HCT116 (cell line): Measurements from ENCODE around the gene NBAS. TPM values are rescaled to one million over a fixed set of nuclear protein-coding genes. Genes with fewer than 3 reads are reported as not detected.

Source experiments
- ATAC-seq: fragments of 200-7000 bp; cut with Tn5 transposase; 2 replicates; pipeline ENCODE4 v1.9.1; 2020; ENCODE audit warnings: mild to moderate bottlenecking, moderate library complexity
- BruUV-seq: library from RNA; stranded (reverse); fragments of 400-500 nt; replicated peaks from 2 replicates; lab custom pipeline; 2021; lab: Mats Ljungman, UMichigan
- CTCF ChIA-PET: fragments of 300-600 bp; sonication (Branson Sonifier 250); formaldehyde crosslinking; loops from one replicate; lab custom pipeline; 2021; ENCODE audit warnings: antibody characterized with exemption; lab: Charles Lee
- POLR2A ChIA-PET: fragments of 300-600, 350-600 bp; sonication (Branson Sonifier 250); formaldehyde crosslinking; loops from one replicate; lab custom pipeline; 2021; ENCODE audit warnings: antibody characterized with exemption; lab: Charles Lee
- RAD21 ChIA-PET, 2 experiments: fragments of 300-600 bp; sonication (Branson Sonifier 250); formaldehyde crosslinking; loops; one replicate each; lab custom pipeline; 2023; ENCODE audit warnings: low total read pairs in 2 of 2; ENCODE audit not compliant: uncharacterized antibody in 2 of 2, unreplicated experiment in 2 of 2, low non-redundant PET in 1 of 2; lab: Charles Lee
- DNase-seq: peaks from one replicate; pipeline ENCODE4 v3.0.0-alpha.2; 2010; ENCODE audit warnings: low read depth, low spot score
- H2AFZ ChIP-seq: fragments of 200-600 bp; shearing (Covaris generic), sonication (generic); 2 replicates; pipeline ENCODE4 v1.6.1; 2017; ENCODE audit warnings: low read depth, mixed run types, mixed read lengths, antibody characterized with exemption, low read length; ENCODE audit not compliant: poor library complexity, severe bottlenecking
- H3K27ac ChIP-seq: 2 replicates; pipeline ENCODE4 v1.5.1; 2012; ENCODE audit warnings: low read depth, low read length
- H3K27me3 ChIP-seq: fragments of 200-600 bp; sonication (generic); 2 replicates; pipeline ENCODE4 v1.6.1; 2016; ENCODE audit warnings: mixed run types, low read length, mixed read lengths; ENCODE audit not compliant: insufficient read depth
- H3K36me3 ChIP-seq, 2 experiments: fragments of 200-500 bp in 1 of 2; fragments of 200-600 bp in 1 of 2; sonication (Bioruptor generic) in 1 of 2; sonication (generic) in 1 of 2; 2 replicates each; pipeline versions ENCODE4 v1.5.1 to v1.6.1; 2014 to 2016; ENCODE audit warnings: low read length in 2 of 2, inconsistent platforms in 1 of 2, mixed read lengths in 1 of 2, mixed run types in 1 of 2; ENCODE audit not compliant: insufficient read depth in 2 of 2, control insufficient read depth in 1 of 2
- H3K4me1 ChIP-seq, 2 experiments: fragments of 200-600 bp in 1 of 2; sonication (generic) in 1 of 2; 2 replicates each; pipeline versions ENCODE4 v1.5.1 to v1.6.1; 2012 to 2017; ENCODE audit warnings: low read length in 2 of 2, inconsistent platforms in 1 of 2, mild to moderate bottlenecking in 1 of 2, mixed read lengths in 1 of 2, mixed run types in 1 of 2, moderate library complexity in 1 of 2; ENCODE audit not compliant: insufficient read depth in 2 of 2, control insufficient read depth in 1 of 2
- H3K4me2 ChIP-seq: fragments of 200-600 bp; sonication (generic); 2 replicates; pipeline ENCODE4 v1.6.1; 2017; ENCODE audit warnings: mixed run types, low read length, mixed read lengths
- H3K4me3 ChIP-seq, 2 experiments: fragments of 200-600 bp in 1 of 2; sonication (generic) in 1 of 2; replicated peaks in 1 of 2; 2 replicates each; pipeline ENCODE4 v1.5.1; 2011 to 2016; ENCODE audit warnings: low read length in 2 of 2, control low read depth in 1 of 2, low read depth in 1 of 2, mild to moderate bottlenecking in 1 of 2, mixed read lengths in 1 of 2, mixed run types in 1 of 2
- H3K79me2 ChIP-seq: fragments of 200-600 bp; sonication (generic); 2 replicates; pipeline ENCODE4 v1.6.1; 2017; ENCODE audit warnings: mild to moderate bottlenecking, mixed run types, low read length, moderate library complexity, mixed read lengths; ENCODE audit not compliant: insufficient read depth
- H3K9ac ChIP-seq: fragments of 200-600 bp; sonication (generic); 2 replicates; pipeline ENCODE4 v1.6.1; 2016; ENCODE audit warnings: low read length, mixed read lengths
- H3K9me2 ChIP-seq: fragments of 200-600 bp; sonication (generic), shearing (Covaris generic); 2 replicates; pipeline ENCODE4 v1.6.1; 2017; ENCODE audit warnings: mixed run types, mild to moderate bottlenecking, moderate library complexity; ENCODE audit not compliant: insufficient read depth
- H3K9me3 ChIP-seq, 2 experiments: fragments of 200-500 bp in 1 of 2; fragments of 200-600 bp in 1 of 2; sonication (Bioruptor generic) in 1 of 2; sonication (generic) in 1 of 2; 2 replicates each; pipeline ENCODE4 v1.6.1; 2014 to 2017; ENCODE audit warnings: low read length in 2 of 2, mixed read lengths in 2 of 2, inconsistent platforms in 1 of 2, low read depth in 1 of 2, mild to moderate bottlenecking in 1 of 2, mixed run types in 1 of 2, moderate library complexity in 1 of 2; ENCODE audit not compliant: control insufficient read depth in 1 of 2, insufficient read depth in 1 of 2
- H4K20me1 ChIP-seq: fragments of 200-600 bp; sonication (generic), shearing (Covaris generic); 2 replicates; pipeline ENCODE4 v1.6.1; 2017; ENCODE audit warnings: mixed run types, mild to moderate bottlenecking, moderate library complexity; ENCODE audit not compliant: insufficient read depth
- EZH2 ChIP-seq: fragments of 200-600 bp; sonication (generic); IDR thresholded peaks from 2 replicates; pipeline ENCODE4 v1.6.1; 2017; ENCODE audit warnings: antibody characterized with exemption, mixed run types
- MAX ChIP-seq: IDR thresholded peaks from 2 replicates; pipeline ENCODE4 v1.6.1; 2012
- POLR2A ChIP-seq: IDR thresholded peaks from 2 replicates; pipeline ENCODE4 v1.7.0; 2011; ENCODE audit warnings: borderline replicate concordance; ENCODE audit not compliant: insufficient read depth, insufficient read length; ENCODE audit errors: extremely low read depth
- SIN3A ChIP-seq: IDR thresholded peaks from 2 replicates; pipeline ENCODE4 v1.6.1; 2012; ENCODE audit warnings: low read depth
- intact Hi-C: fragments of 100-400 bp; cut with micrococcal nuclease; formaldehyde crosslinking; loops from 2 replicates; pipeline ENCODE4 v1.10.0; 2022
- total RNA-seq: library from RNA; stranded (reverse); gene quantifications from one replicate; pipeline ENCODE4 v1.2.1, GENCODE V29; 2021; ENCODE audit not compliant: unreplicated experiment
- TF ChIP-seq, protein P1 (sequence below): IDR thresholded peaks from 2 replicates; pipeline ENCODE4 v1.6.1; 2012; ENCODE audit warnings: low read depth
- TF ChIP-seq, protein P2 (sequence below): IDR thresholded peaks from 2 replicates; pipeline ENCODE4 v1.6.1; 2012

The NBAS gene
- total RNA-seq, 1 experiment from 2014 or later: 32.8 TPM

DNA sequence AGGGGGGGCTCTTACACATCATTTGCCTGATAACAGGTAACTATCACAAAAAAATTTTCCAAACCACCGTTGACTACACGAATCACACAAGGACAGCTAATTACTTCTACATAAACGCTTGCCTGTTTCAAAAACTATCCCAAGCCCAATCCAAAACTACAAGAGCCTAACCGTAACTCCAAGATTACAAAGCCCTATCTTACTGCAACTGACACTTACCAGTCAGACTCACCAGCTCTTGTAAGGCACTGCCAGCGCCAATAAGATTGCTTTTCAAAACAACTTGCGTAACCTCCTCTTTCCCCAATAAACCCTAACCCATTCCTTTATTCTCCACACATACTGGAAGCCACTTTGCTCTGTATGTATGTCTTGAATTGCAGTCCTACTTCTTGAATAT, 148.4 kb downstream of the NBAS start:
- RAD21 ChIA-PET: no interaction called here
- no TSS peak for BruUV-seq
- H3K4me1 ChIP-seq: no peaks in the 10 kb centered on the region
- no peak overlapping the region for H3K4me2 ChIP-seq
- H3K36me3 ChIP-seq: no peaks in the 10 kb centered on the region
- no peak overlapping the region for H2AFZ ChIP-seq
- no peaks in the 10 kb centered on the region for H3K27me3 ChIP-seq
- no peak for DNase-seq
- no peak overlapping the region for H3K4me3 ChIP-seq
- no peaks in the 10 kb centered on the region for H3K9me2 ChIP-seq
- ATAC-seq: no peak
- H3K9me3 ChIP-seq: no peaks in the 10 kb centered on the region
- intact Hi-C loops: no loop called here
- no peak overlapping the region for H3K9ac ChIP-seq
- no peak for TF ChIP-seq POLR2A
- POLR2A ChIA-PET: no interaction called here
- H4K20me1 ChIP-seq: no peaks in the 10 kb centered on the region
- CTCF ChIA-PET: no interaction called here
- H3K79me2 ChIP-seq: no peaks in the 10 kb centered on the region
- no peak overlapping the region for H3K27ac ChIP-seq

DNA sequence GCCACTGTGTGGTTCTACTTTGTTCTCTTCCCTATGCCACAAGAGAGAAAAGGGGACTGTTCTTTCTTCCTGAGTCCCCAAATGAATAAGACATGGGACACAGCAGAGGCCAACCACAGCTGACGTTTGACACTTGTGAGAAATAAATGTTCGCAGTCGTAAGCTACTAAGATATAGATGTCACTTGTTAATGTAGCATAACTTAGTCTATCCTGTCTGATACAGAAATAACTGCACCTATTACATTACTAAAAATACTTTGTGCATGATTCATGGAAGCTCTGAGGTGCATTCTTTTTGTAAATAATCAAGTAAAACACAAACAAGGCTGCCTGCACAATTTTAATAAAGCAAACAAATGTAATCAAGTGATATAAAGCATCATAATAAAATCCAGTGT, 148.8 kb downstream of the NBAS start:
- CTCF ChIA-PET: no interaction called here
- BruUV-seq: no TSS peak

More for the DNA sequence above, 148.8 kb downstream of the NBAS start:
- Histone ChIP-seq H2AFZ (no peak overlapping the region), H3K36me3 (no peaks in the 10 kb centered on the region), H3K79me2 (no peaks in the 10 kb centered on the region), H3K9me2 (no peaks in the 10 kb centered on the region), H3K4me3 (no peak overlapping the region), H3K4me1 (no peaks in the 10 kb centered on the region), H4K20me1 (no peaks in the 10 kb centered on the region), H3K27me3 (no peaks in the 10 kb centered on the region), H3K9me3 (no peaks in the 10 kb centered on the region), H3K4me2 (no peak overlapping the region), H3K9ac (no peak overlapping the region), H3K27ac (no peak overlapping the region)
- TF ChIP-seq EZH2 (no peak), MAX (no peak), SIN3A (no peak)
- TF ChIP-seq, protein P1, sequence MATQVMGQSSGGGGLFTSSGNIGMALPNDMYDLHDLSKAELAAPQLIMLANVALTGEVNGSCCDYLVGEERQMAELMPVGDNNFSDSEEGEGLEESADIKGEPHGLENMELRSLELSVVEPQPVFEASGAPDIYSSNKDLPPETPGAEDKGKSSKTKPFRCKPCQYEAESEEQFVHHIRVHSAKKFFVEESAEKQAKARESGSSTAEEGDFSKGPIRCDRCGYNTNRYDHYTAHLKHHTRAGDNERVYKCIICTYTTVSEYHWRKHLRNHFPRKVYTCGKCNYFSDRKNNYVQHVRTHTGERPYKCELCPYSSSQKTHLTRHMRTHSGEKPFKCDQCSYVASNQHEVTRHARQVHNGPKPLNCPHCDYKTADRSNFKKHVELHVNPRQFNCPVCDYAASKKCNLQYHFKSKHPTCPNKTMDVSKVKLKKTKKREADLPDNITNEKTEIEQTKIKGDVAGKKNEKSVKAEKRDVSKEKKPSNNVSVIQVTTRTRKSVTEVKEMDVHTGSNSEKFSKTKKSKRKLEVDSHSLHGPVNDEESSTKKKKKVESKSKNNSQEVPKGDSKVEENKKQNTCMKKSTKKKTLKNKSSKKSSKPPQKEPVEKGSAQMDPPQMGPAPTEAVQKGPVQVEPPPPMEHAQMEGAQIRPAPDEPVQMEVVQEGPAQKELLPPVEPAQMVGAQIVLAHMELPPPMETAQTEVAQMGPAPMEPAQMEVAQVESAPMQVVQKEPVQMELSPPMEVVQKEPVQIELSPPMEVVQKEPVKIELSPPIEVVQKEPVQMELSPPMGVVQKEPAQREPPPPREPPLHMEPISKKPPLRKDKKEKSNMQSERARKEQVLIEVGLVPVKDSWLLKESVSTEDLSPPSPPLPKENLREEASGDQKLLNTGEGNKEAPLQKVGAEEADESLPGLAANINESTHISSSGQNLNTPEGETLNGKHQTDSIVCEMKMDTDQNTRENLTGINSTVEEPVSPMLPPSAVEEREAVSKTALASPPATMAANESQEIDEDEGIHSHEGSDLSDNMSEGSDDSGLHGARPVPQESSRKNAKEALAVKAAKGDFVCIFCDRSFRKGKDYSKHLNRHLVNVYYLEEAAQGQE: no peak
- TF ChIP-seq, protein P2, sequence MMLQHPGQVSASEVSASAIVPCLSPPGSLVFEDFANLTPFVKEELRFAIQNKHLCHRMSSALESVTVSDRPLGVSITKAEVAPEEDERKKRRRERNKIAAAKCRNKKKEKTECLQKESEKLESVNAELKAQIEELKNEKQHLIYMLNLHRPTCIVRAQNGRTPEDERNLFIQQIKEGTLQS: no peak
- DNase-seq (no peak), ATAC-seq (no peak)
- intact Hi-C loops: no loop called here
- RAD21 ChIA-PET: no interaction called here
- POLR2A ChIA-PET: no interaction called here
